ENCODE data around the gene APOB. TPM values are rescaled to one million over a fixed set of nuclear protein-coding genes. Genes with fewer than 3 reads are reported as not detected.

Gene APOB
- total RNA-seq, 1 donor from 2014 or later: 0.50 TPM

DNA sequence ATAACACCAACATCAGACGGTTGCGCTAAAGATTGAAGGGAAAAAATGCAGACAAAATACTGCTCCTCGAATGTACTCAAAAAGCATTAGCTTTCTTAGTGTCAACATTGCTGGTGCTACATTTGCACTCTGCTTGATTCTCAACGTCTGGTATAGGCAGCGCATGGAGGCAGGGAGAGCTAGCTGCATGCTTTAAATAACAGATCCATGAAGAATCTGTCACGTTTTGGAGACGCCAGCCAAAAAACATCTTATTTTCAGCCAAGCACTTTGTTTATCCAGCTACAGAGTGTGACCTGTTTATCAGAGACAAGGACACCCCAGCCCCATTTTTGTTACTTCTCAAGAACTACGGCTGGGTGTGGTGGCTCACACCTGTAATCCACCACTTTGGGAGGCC lies 59.5 kb downstream of the APOB start:
- no peak for DNase-seq (ENCODE audit: low read depth)

GRCh38 chr2:20983844-20984243 lies 60.0 kb downstream of the APOB start:
- DNase-seq (ENCODE audit: low read depth): no peak

DNA sequence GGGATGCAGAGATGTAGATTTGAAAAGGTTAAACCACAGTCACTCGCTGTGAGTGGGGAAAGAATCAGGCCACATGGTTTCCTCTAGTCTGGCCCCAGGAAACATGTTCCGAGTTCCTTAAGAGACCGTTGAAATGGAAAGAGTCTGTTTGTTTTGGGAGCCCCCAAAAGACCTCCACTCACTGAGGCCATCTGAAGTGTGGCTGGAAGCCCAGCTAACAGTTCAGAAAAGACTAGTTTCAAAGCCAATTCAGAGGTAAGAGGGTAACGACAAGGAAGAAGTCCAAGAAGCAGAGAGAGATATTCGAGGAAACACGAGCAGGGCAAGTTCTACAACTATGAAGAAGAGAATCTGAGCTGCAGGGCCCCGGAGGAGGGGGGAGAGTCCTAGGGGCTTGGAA lies 61.0 kb downstream of the APOB start:
- no peak for DNase-seq (ENCODE audit: low read depth)

DNA sequence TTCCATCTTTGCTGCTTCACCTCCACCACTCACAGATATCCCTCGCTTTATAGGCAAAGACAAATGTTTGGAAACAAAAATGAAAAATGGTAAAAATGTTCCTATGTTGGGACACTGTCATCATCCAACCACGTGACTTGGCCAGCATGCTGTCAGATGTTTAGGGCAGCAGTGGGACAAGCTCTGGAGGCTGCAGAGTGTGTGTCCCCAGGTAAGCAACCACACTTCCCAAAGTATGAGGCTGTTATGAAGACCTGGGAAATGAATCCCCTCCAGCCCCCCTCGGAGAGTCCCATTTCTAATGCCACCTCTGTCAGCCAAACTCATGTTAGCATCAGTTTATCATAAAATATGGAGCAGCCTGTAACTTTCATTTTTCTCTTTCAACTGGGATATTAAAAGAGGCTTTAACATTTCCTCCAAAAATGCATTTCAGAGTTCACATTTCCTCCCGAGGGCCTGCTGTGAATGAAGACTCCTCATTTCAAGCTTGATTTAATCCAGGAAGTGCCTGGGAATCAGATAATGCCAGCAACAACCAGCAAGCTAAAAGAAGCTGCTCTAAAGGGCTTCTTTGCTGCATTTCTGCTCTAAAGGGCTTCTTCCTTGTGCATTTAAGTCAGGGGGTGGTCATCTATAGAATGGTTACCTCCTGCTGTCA lies 66.2 kb downstream of the APOB start:
- no peak for DNase-seq (ENCODE audit: low read depth)

DNA sequence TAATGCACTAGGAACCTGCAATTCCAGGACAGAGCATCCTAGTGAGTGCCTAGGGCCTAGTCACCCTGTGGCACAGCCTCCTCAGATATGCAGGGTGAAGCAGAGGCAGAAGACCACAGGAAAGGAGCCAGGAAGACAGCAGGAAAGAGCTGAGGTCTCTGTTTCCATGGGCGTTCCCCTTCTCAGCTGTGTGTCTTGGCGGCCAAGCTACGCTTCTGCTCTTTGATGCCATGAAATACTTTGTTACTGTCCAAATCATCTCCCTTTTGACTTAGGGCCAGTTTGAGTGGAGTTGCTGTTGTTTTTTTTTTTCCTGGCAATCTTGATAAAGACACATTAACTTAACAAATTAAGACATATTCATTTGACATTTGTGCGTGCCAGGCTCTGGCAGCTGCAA lies 67.3 kb downstream of the APOB start:
- no peak for DNase-seq (ENCODE audit: low read depth)

DNA sequence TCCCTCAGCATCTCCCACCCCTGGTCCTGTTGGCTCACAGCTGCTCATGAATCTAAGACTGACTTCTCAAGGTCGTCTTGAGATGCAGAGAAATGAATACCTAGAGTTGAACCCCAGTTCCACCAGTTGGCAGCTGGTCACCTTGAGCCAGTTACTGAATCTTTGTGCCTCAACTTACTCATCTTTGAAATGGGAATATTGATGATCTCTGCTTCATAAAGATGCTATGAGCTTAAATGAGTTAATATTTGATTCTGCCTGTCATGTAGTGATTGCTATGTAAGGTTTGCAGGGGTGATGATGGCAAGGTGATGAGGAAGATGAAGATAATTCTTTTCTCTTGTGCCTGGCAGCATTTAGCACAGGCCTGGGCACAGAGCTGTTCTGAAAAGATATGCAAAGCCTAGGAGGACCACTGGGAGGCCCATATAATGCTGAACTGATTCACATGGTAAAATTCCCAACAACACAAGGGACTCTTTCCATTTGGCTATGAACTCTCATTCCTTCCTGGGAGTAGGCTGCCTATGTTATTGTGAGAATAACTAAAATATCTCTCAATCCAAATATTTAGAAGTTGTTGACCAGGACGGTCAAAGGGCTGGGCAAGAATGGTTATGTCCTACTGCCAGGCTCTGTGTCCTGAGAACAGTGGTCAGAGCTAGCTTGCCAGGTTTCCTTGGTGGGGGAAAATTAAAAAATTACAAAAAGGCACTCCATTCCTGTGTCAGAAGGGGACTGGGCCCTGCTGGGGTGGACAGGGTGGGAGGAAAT lies 70.9 kb downstream of the APOB start:
- no peak for DNase-seq (ENCODE audit: low read depth)

DNA sequence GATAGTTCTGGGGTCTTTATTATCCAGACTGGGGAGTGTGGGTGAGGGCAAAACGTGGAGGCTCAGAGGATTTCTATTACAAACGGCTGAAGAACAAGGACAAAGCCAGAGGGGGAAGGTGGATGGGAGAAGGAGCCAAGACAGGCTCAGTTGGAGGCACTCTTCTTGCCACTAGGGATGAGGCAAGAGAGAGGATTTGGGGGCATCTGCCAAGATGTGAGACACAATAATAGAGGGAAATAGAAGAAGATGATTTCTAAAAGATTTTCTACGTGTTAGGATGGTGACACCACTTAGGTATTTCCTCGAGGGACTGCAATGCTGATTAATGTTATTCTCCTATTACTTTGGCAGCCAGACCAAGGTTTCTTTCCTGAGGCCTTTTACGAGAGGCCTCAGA lies 71.8 kb downstream of the APOB start:
- DNase-seq (ENCODE audit: low read depth): no peak

DNA sequence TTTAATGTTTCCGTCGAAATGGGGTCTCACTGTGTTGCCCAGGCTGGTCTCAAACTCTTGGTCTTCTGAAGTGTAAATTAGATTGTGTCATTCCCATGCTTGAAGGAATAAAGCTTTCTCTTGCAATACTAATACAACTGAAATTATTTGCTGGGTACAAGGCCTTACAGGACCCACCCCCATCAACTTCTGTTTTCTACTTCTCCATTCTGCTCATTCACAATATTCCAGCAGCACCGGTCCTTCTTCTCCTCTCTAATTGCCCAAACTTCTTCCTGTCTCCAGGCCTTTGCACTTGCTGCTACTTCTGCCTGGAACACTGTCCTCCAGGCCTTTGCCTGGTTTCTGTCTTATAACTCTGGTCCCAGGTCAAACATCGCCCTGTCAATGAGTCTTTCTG lies 73.8 kb downstream of the APOB start:
- DNase-seq (ENCODE audit: low read depth): no peak

GRCh38 chr2:20966061-20966595 lies 77.7 kb downstream of the APOB start:
- DNase-seq (ENCODE audit: low read depth): no peak

DNA sequence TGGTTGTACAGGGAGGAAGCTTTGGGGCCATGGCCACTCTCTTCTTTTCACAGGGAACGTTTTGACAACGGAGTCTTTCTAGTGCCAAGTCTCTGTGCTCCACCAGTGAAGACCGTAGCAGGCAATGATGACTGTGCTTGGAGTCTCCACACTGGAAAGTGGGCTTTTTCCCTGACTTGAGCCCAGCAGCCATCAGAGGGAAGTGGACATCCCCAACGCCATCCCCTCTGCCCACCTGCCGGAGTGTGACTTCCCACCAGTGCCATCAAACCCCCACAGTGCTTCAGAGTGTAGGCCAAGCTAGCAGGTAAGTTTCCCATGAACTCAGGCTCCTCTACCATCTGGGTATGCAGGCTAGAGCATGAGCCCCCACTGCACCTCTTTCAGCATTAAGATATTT lies 78.7 kb downstream of the APOB start:
- DNase-seq (ENCODE audit: low read depth): no peak

DNA sequence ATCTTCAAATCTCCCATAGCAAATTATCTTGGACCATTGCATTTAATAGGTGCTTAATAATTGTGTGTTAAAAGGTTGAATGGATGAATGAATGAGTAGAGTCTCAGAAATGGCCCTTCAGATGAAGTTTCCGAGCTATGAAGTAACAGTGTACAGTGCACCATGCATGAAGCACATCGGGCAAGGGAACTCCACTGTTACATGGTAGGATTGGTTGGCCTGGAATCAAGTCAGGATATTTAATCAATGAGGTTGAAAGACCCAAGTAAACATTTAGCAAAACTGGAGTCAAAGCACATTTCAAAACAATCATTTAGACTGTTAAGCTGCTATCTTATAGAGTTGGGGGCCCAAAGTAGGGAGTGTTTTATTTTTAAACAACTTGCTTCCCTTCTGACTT lies 80.0 kb downstream of the APOB start:
- DNase-seq (ENCODE audit: low read depth): no peak

DNA sequence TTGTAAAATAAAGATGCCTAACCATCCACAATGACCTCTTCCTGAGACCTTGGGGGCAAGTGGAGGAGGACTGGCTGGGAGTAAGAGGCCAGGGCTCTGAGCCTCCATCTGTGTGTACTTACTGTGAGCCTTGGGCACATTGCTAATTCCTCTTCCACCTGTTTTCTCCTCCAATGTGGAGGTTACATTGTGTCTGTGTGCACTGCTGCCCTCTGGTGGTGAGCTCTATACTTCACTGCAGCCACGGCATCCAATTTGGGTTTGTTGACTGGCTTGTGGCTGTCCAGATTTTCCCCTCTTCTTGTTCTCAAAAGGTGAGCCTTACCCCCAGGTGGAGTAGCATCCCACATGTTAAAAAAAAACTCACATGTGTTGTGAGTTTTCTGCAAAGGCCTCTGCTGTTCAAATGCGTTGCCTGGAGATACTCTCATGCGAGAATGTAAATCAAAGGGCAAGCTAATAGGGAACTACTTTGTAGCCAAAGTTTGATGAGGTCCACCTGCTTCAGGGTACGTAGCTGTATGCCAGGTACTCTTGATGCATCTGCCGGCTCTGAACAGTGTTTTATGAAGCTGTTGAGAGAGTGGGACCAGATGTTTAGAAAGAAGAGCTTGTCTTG lies 80.8 kb downstream of the APOB start:
- peak; percentile 40 for DNase-seq (ENCODE audit: low read depth)

DNA sequence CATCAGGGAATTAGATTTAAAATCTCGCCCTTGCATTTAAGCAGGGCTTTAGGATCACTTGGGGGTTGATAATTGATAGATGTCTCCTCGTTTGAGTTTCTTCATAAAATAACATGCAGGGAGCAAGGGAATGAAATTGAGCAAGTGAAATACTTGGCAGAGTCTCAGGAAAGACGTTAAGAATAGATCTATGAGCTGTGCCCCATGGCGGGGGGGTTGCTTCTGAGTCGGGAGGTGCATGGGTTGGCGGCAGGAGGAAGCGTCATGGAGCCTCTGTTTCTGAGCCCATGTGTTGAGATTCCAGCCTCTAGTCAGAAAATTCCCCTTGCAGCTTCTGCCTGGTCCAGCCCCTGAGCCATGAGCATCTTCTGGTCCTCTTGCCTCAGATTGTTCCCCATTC lies 82.0 kb downstream of the APOB start:
- DNase-seq (ENCODE audit: low read depth): no peak

DNA sequence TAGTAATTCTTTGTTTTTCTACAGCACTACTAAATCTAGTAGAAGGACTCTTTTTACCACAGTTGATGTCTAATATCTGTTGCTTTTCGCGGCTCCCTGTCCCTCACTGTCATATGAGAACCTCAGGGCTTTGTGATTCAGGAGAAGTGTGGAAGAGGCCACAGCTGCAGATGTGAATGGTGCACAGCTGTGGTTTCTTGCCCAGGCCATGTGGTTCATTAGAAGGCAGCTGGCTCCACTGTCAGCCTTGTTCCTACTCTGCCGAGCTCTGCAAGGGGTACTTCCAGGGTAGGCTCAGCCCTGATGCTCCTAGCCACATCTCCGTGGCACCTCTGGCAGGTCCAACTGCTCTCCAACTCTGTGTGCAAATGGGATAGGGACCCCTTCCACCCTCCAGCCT lies 83.9 kb downstream of the APOB start:
- DNase-seq (ENCODE audit: low read depth): no peak

DNA sequence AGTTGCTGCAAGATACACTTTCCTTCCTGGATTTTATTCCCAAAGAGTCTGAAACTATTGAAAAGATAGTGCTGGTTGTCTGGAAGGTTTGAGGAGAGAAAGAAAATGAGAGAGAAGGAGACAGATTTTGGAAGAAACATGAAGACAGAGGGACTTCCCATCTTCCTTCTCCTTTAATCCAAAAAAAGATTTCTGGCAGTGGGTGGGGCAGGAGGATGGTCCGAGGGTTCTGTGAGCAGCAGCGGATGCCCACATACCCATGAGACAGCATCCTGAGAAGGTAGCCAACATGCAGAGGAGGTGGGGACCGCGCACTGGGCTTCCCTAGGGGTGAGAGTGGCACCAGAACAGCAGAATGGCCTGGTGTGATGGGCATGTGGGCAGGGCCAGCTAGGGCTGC lies 84.6 kb downstream of the APOB start:
- DNase-seq (ENCODE audit: low read depth): no peak

DNA sequence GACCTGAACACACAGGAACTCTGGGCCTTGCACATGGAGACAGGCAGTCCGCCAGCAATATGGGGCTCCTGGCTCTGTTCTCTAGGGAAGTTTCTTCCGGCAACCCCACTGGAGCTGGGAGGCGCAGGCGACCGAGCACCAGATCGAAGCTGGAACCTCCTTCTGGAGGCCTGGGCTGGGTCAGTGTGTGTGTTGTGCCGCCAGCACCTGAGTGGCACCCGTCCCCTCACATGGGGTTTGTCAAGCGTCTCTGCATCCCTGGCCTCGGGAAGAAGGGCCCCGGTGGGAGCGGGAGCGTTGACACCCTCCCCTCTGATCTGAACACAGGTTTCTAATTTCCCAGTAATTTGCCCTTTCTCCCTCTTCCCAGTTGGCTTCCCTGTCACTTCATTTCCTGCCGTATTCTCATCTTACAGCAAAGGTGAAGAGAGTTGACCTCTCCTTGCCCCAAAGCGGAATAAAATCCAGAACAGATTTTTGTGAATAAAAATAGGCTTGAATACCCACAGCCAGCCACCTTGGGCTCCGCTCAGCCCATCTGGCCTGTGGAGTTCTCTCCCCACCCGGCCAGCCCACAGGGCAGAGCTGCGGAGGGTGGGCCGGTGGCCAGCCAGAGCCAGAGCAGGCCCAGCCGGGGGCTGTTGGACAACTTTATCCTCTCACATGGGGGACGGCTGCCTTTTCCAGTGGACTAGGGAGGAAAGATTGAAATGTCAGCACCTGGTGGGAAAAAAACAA lies 85.9 kb downstream of the APOB start:
- no peak for DNase-seq (ENCODE audit: low read depth)

- no peak for DNase-seq (ENCODE audit: low read depth)
Observed at GRCh38 chr2:20955277-20956026, 88.4 kb downstream of the APOB start.

- no peak for DNase-seq (ENCODE audit: low read depth)
Observed at GRCh38 chr2:20953146-20953824, 90.6 kb downstream of the APOB start.

Data from renal cortical epithelial cell (primary cell).